ENCODE results near the gene ASIC1.

Gene ASIC1

GRCh38 chr12:50089730-50090129 lies 32.3 kb downstream of the ASIC1 start:
- H3K27me3 Mint-ChIP-seq (ENCODE audit: low read depth), result no peaks in the 10 kb centered on the region
- H3K36me3 Mint-ChIP-seq (ENCODE audit: low read depth), result peaks cover 54% of the 10 kb centered on the region
- H3K9me3 Mint-ChIP-seq, result no peaks in the 10 kb centered on the region
- no peak for DNase-seq (ENCODE audit: low spot score)
- H3K27ac Mint-ChIP-seq, result no peak overlapping the region
- H3K4me1 Mint-ChIP-seq (ENCODE audit: low read depth), result peaks cover 26% of the 10 kb centered on the region
- H3K4me3 Mint-ChIP-seq, result no peak overlapping the region

GRCh38 chr12:50090391-50090790 lies 33.0 kb downstream of the ASIC1 start:
- peaks cover 25% of the 10 kb centered on the region for H3K4me1 Mint-ChIP-seq (ENCODE audit: low read depth)
- no peak overlapping the region for H3K4me3 Mint-ChIP-seq
- peaks cover 58% of the 10 kb centered on the region for H3K36me3 Mint-ChIP-seq (ENCODE audit: low read depth)
- H3K27me3 Mint-ChIP-seq (ENCODE audit: low read depth), result no peaks in the 10 kb centered on the region
- no peaks in the 10 kb centered on the region for H3K9me3 Mint-ChIP-seq
- H3K27ac Mint-ChIP-seq, result no peak overlapping the region
- DNase-seq (ENCODE audit: low spot score), result no peak

GRCh38 chr12:50097952-50098351 lies 40.6 kb downstream of the ASIC1 start:
- H3K27me3 Mint-ChIP-seq (ENCODE audit: low read depth), result no peaks in the 10 kb centered on the region
- H3K27ac Mint-ChIP-seq, result no peak overlapping the region
- H3K9me3 Mint-ChIP-seq, result no peaks in the 10 kb centered on the region
- H3K36me3 Mint-ChIP-seq (ENCODE audit: low read depth), result peaks cover 53% of the 10 kb centered on the region
- H3K4me1 Mint-ChIP-seq (ENCODE audit: low read depth), result no peaks in the 10 kb centered on the region
- DNase-seq (ENCODE audit: low spot score), result no peak
- no peak overlapping the region for H3K4me3 Mint-ChIP-seq

- Mint-ChIP-seq H3K36me3 (ENCODE audit: low read depth) (peaks cover 45% of the 10 kb centered on the region), H3K9me3 (no peaks in the 10 kb centered on the region), H3K27me3 (ENCODE audit: low read depth) (no peaks in the 10 kb centered on the region), H3K4me3 (no peak overlapping the region), H3K4me1 (ENCODE audit: low read depth) (no peaks in the 10 kb centered on the region), H3K27ac (no peak overlapping the region)
- no peak for DNase-seq (ENCODE audit: low spot score)
Measured at GRCh38 chr12:50099302-50100008, 42.1 kb downstream of the ASIC1 start.

DNA sequence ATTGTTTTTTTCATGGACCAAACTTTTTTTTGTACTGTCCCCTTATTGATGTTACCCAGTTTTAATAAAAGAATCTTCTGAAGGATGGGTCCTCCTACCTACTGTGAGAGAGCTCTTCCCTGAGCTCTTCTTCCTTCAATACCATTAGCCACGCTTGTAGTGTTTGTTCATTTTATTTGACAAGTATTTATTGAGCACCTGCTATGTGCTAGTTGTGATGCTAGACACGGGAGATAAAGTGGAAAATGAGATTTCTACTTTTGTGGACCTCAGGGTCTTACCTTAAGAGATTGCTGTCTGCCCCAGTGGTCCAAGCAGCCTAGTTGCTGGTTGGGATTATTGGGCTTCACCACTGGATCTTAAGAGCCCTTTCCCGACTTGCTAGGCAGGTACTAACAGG lies 43.2 kb downstream of the ASIC1 start:
- H3K27me3 Mint-ChIP-seq (ENCODE audit: low read depth), result no peaks in the 10 kb centered on the region
- H3K9me3 Mint-ChIP-seq, result no peaks in the 10 kb centered on the region
- no peak for DNase-seq (ENCODE audit: low spot score)
- no peak overlapping the region for H3K4me3 Mint-ChIP-seq
- peaks cover 38% of the 10 kb centered on the region for H3K36me3 Mint-ChIP-seq (ENCODE audit: low read depth)
- no peak overlapping the region for H3K27ac Mint-ChIP-seq
- H3K4me1 Mint-ChIP-seq (ENCODE audit: low read depth), result no peaks in the 10 kb centered on the region

GRCh38 chr12:50101663-50102062 lies 44.3 kb downstream of the ASIC1 start:
- no peaks in the 10 kb centered on the region for H3K9me3 Mint-ChIP-seq
- peaks cover 27% of the 10 kb centered on the region for H3K36me3 Mint-ChIP-seq (ENCODE audit: low read depth)
- H3K27ac Mint-ChIP-seq, result no peak overlapping the region
- H3K4me3 Mint-ChIP-seq, result no peak overlapping the region
- no peaks in the 10 kb centered on the region for H3K27me3 Mint-ChIP-seq (ENCODE audit: low read depth)
- no peak for DNase-seq (ENCODE audit: low spot score)
- no peaks in the 10 kb centered on the region for H3K4me1 Mint-ChIP-seq (ENCODE audit: low read depth)

- peaks cover 23% of the 10 kb centered on the region for H3K36me3 Mint-ChIP-seq (ENCODE audit: low read depth)
- no peak overlapping the region for H3K27ac Mint-ChIP-seq
- no peak for DNase-seq (ENCODE audit: low spot score)
- no peaks in the 10 kb centered on the region for H3K4me1 Mint-ChIP-seq (ENCODE audit: low read depth)
- H3K27me3 Mint-ChIP-seq (ENCODE audit: low read depth), result no peaks in the 10 kb centered on the region
- no peaks in the 10 kb centered on the region for H3K9me3 Mint-ChIP-seq
- no peak overlapping the region for H3K4me3 Mint-ChIP-seq
Measured at GRCh38 chr12:50102131-50102531, 44.7 kb downstream of the ASIC1 start.

- DNase-seq (ENCODE audit: low spot score), result no peak
- H3K27me3 Mint-ChIP-seq (ENCODE audit: low read depth), result no peaks in the 10 kb centered on the region
- H3K9me3 Mint-ChIP-seq, result no peaks in the 10 kb centered on the region
- no peak overlapping the region for H3K27ac Mint-ChIP-seq
- peaks cover 19% of the 10 kb centered on the region for H3K36me3 Mint-ChIP-seq (ENCODE audit: low read depth)
- H3K4me3 Mint-ChIP-seq, result no peak overlapping the region
- no peaks in the 10 kb centered on the region for H3K4me1 Mint-ChIP-seq (ENCODE audit: low read depth)
Measured at GRCh38 chr12:50102646-50103309, 45.4 kb downstream of the ASIC1 start.

- DNase-seq (ENCODE audit: low spot score), result no peak
- Mint-ChIP-seq H3K27ac (no peak overlapping the region), H3K9me3 (no peaks in the 10 kb centered on the region), H3K27me3 (ENCODE audit: low read depth) (no peaks in the 10 kb centered on the region), H3K4me3 (no peak overlapping the region), H3K36me3 (ENCODE audit: low read depth) (peaks cover 15% of the 10 kb centered on the region), H3K4me1 (ENCODE audit: low read depth) (no peaks in the 10 kb centered on the region)
Measured at GRCh38 chr12:50103351-50103750, 46.0 kb downstream of the ASIC1 start.

DNA sequence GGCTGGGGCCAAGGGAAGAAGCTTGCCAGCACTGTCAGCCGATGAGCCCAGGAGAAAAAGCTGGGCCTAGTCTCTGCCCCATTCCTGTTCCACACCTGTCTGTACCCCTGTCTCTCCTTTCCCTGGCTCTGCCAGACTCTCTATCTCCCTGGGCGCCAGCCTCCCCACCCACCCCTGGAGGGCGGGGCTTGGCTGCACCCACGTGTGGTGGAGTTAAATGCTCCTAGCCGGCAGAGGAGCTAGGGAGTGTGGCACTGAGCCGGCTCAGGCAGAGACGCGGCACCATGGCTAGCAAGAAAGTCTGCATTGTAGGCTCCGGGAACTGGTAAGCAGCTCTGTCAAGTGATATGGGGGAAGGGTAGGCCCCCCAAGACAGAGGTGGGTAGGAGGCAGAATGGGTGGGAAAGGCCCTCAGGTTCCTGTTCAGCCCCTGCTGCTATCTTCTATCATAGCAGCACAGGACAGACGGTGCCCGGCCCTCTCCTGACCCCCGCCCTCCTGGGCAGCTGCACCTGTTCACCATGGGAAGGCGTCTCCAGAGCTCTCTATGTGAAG lies 46.4 kb downstream of the ASIC1 start, which contains the start of gene GPD1:
GPD1 (plus strand) TSS at position 242 of the 555 bp plus-strand sequence; CDS start at position 285, 43 bp downstream.
- H3K4me3 Mint-ChIP-seq, result no peak within 1 kb of the TSS
- H3K4me1 Mint-ChIP-seq (ENCODE audit: low read depth), result no peaks in the 10 kb centered on the region

GRCh38 chr12:50104417-50105366 lies 47.3 kb downstream of the ASIC1 start:
- no peaks in the 10 kb centered on the region for H3K27me3 Mint-ChIP-seq (ENCODE audit: low read depth)

More for the DNA sequence above, 46.4 kb downstream of the ASIC1 start, which contains the start of gene GPD1:
- Mint-ChIP-seq H3K36me3 (ENCODE audit: low read depth) (peaks cover 14% of the 10 kb centered on the region), H3K27me3 (ENCODE audit: low read depth) (no peaks in the 10 kb centered on the region), H3K27ac (no peak within 1 kb of the TSS), H3K9me3 (no peaks in the 10 kb centered on the region)
- DNase-seq (ENCODE audit: low spot score), result no peak

GRCh38 chr12:50105913-50106450 lies 48.6 kb downstream of the ASIC1 start:
- Mint-ChIP-seq H3K4me3 (no peak overlapping the region), H3K36me3 (ENCODE audit: low read depth) (no peaks in the 10 kb centered on the region), H3K27ac (peak overlapping the region; percentile 29), H3K4me1 (ENCODE audit: low read depth) (peaks cover 5% of the 10 kb centered on the region), H3K9me3 (no peaks in the 10 kb centered on the region), H3K27me3 (ENCODE audit: low read depth) (no peaks in the 10 kb centered on the region)
- DNase-seq (ENCODE audit: low spot score), result no peak

More at GRCh38 chr12:50104417-50105366, 47.3 kb downstream of the ASIC1 start:
- DNase-seq (ENCODE audit: low spot score), result no peak
- no peaks in the 10 kb centered on the region for H3K4me1 Mint-ChIP-seq (ENCODE audit: low read depth)
- no peaks in the 10 kb centered on the region for H3K9me3 Mint-ChIP-seq
- no peak overlapping the region for H3K27ac Mint-ChIP-seq
- H3K36me3 Mint-ChIP-seq (ENCODE audit: low read depth), result peaks cover 8% of the 10 kb centered on the region
- no peak overlapping the region for H3K4me3 Mint-ChIP-seq

GRCh38 chr12:50106907-50107306 lies 49.5 kb downstream of the ASIC1 start:
- Mint-ChIP-seq H3K4me1 (ENCODE audit: low read depth) (peaks cover 7% of the 10 kb centered on the region), H3K4me3 (no peak overlapping the region), H3K9me3 (no peaks in the 10 kb centered on the region), H3K36me3 (ENCODE audit: low read depth) (no peaks in the 10 kb centered on the region), H3K27me3 (ENCODE audit: low read depth) (no peaks in the 10 kb centered on the region), H3K27ac (no peak overlapping the region)
- no peak for DNase-seq (ENCODE audit: low spot score)

Measured in T-helper 2 cell treated with Interferon-gamma antibody and Interleukin-4, amounts not matched to agents 5 μg/mL and 100 μg/mL, for 36 hours (primary cell).